Loucy (cell line): ENCODE measurements around the gene ERC1.

Experiments used
- H2AFZ ChIP-seq: fragments of 200-600 bp; sonication (generic); 2 replicates; pipeline ENCODE4 v1.6.0; 2016; ENCODE audit warnings: antibody characterized with exemption, mild to moderate bottlenecking, low read length, moderate library complexity
- H3F3A ChIP-seq: fragments of 200-600 bp; 2 replicates; pipeline ENCODE4 v1.6.0; 2016; ENCODE audit warnings: antibody characterized with exemption, low read depth, mild to moderate bottlenecking
- H3K27me3 ChIP-seq: fragments of 200-600 bp; sonication (generic); 2 replicates; pipeline ENCODE4 v1.6.1; 2014; ENCODE audit warnings: low read length, mild to moderate bottlenecking; ENCODE audit not compliant: insufficient read depth, poor library complexity, severe bottlenecking
- H3K36me3 ChIP-seq: fragments of 200-600 bp; sonication (generic); 2 replicates; pipeline ENCODE4 v1.6.1; 2016; ENCODE audit warnings: low read length; ENCODE audit not compliant: insufficient read depth
- H3K4me1 ChIP-seq: fragments of 200-600 bp; sonication (generic); 2 replicates; pipeline ENCODE4 v1.5.1; 2014; ENCODE audit warnings: low read length, mild to moderate bottlenecking; ENCODE audit not compliant: insufficient read depth, poor library complexity, severe bottlenecking
- H3K4me2 ChIP-seq: fragments of 200-600 bp; sonication (generic); 2 replicates; pipeline ENCODE4 v1.6.0; 2014; ENCODE audit warnings: antibody characterized with exemption, low read length, low read depth, mild to moderate bottlenecking; ENCODE audit not compliant: poor library complexity, severe bottlenecking
- H3K4me3 ChIP-seq: fragments of 200-600 bp; sonication (generic); 2 replicates; pipeline ENCODE4 v1.5.1; 2014; ENCODE audit warnings: low read length, mild to moderate bottlenecking, mixed read lengths; ENCODE audit not compliant: poor library complexity, severe bottlenecking
- H3K79me2 ChIP-seq: fragments of 200-600 bp; sonication (generic); 2 replicates; pipeline ENCODE4 v1.6.1; 2014; ENCODE audit warnings: low read length; ENCODE audit not compliant: insufficient read depth
- H3K9ac ChIP-seq: fragments of 200-600 bp; sonication (generic); 2 replicates; pipeline ENCODE4 v1.6.0; 2014; ENCODE audit warnings: mild to moderate bottlenecking, low read depth, low read length, moderate library complexity; ENCODE audit not compliant: poor library complexity, severe bottlenecking
- H3K9me2 ChIP-seq: fragments of 200-600 bp; sonication (generic); replicated peaks from 2 replicates; pipeline ENCODE4 v1.6.1; 2016; ENCODE audit warnings: low read depth, low read length, mixed read lengths
- H3K9me3 ChIP-seq: fragments of 200-600 bp; sonication (generic); 2 replicates; pipeline ENCODE4 v1.6.1; 2014; ENCODE audit warnings: mild to moderate bottlenecking, antibody characterized with exemption, low read length, low read depth; ENCODE audit not compliant: insufficient read depth
- H4K20me1 ChIP-seq: fragments of 200-600 bp; sonication (generic); 2 replicates; pipeline ENCODE4 v1.6.0; 2014; ENCODE audit warnings: antibody characterized with exemption, low read length, mild to moderate bottlenecking; ENCODE audit not compliant: insufficient read depth, poor library complexity, severe bottlenecking
- CTCF ChIP-seq: fragments of 200-600 bp; sonication (generic); conservative IDR thresholded peaks from 2 replicates; pipeline ENCODE4 v1.5.1; 2014; ENCODE audit warnings: mild to moderate bottlenecking, antibody characterized with exemption, low read length
- EZH2phosphoT487 ChIP-seq: fragments of 200-600 bp; IDR thresholded peaks from 2 replicates; pipeline ENCODE4 v1.6.1; 2018; ENCODE audit warnings: antibody characterized with exemption, mild to moderate bottlenecking, moderate library complexity, borderline replicate concordance

Gene ERC1

GRCh38 chr12:1007994-1008393 lies 17.0 kb downstream of the ERC1 start:
- Histone ChIP-seq H3K9me3 (no peaks in the 10 kb centered on the region), H3K4me2 (no peak overlapping the region), H3F3A (no peaks in the 10 kb centered on the region), H3K9ac (no peak overlapping the region), H3K79me2 (peaks cover 44% of the 10 kb centered on the region; the same call in 1 of the 2 replicates), H4K20me1 (no peaks in the 10 kb centered on the region), H2AFZ (no peak overlapping the region), H3K9me2 (no peaks in the 10 kb centered on the region), H3K27me3 (no peaks in the 10 kb centered on the region), H3K4me1 (no peaks in the 10 kb centered on the region), H3K4me3 (no peak overlapping the region), H3K36me3 (no peaks in the 10 kb centered on the region)
- TF ChIP-seq CTCF (no peak), EZH2phosphoT487 (no peak)

DNA sequence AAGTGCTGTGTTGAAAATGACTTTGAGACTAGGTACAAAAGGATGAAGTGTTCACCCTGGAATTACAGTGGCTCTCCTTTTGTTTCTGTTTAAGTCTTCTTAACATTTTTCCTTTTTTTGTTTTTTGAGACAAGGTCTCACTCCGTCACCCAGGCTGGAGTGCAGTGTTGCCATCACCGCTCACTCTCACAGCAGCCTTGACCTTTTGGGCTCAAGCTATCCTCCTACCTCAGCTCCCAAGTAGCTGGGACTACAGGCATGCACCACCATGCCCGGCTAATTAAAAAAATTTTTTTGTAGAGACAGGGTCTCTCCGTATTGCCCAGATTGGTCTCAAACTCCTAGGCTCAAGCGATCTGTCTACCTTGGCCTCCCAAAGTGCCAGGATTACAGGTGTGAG lies 20.1 kb downstream of the ERC1 start:
- H3K4me3 ChIP-seq, result no peak overlapping the region
- H3K9me3 ChIP-seq, result no peaks in the 10 kb centered on the region
- no peaks in the 10 kb centered on the region for H3K9me2 ChIP-seq
- no peaks in the 10 kb centered on the region for H3F3A ChIP-seq
- H3K36me3 ChIP-seq, result no peaks in the 10 kb centered on the region
- TF ChIP-seq EZH2phosphoT487, result no peak
- no peak for TF ChIP-seq CTCF
- no peak overlapping the region for H3K4me2 ChIP-seq
- H3K9ac ChIP-seq, result no peak overlapping the region
- H3K79me2 ChIP-seq, result peaks cover 29% of the 10 kb centered on the region
- H2AFZ ChIP-seq, result no peak overlapping the region
- H3K27me3 ChIP-seq, result no peaks in the 10 kb centered on the region
- no peaks in the 10 kb centered on the region for H4K20me1 ChIP-seq
- no peaks in the 10 kb centered on the region for H3K4me1 ChIP-seq

DNA sequence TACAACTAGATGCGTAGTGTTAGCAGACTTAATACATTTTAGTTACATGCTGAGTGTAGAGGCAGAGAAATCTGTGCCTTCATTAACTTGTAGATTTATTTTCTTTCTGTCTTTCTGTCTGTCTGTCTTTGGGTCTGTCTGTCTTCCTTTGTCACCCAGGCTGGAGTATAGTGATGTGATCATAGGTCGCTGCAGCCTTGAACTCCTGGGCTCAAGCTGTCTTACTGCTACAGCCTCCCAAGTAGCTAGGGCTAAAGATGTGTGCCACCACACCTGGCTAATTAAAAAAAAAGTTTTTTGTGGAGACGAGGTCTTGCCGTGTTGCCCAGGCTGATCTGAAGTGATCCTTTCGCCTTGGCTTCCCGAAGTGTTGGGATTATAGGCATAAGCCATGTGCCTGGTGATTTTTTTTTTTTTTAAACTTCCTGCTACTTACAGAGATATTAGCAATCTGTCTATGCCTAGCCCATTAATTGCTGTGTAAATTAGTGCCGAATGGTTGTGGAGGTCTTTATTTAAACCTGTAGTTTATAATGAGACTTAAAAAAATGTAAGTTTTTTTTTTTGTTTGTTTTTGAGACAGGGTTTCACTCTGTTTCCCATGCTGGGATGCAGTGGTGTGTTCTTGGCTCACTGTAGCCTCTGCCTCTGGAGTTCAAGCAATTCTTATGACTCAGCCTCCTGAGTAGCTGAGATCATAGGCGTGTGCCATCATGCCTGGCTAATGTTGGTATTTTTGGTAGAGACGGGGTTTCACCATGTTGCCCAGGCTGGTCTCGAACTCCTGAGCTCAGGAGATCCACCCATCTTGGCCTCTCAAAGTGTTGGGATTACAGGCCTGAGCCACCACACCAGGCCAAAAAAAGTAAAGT lies 22.8 kb downstream of the ERC1 start:
- H3K4me2 ChIP-seq, result no peak overlapping the region
- no peaks in the 10 kb centered on the region for H3F3A ChIP-seq
- H3K4me3 ChIP-seq, result no peak overlapping the region
- H3K36me3 ChIP-seq, result no peaks in the 10 kb centered on the region
- H3K27me3 ChIP-seq, result no peaks in the 10 kb centered on the region
- no peaks in the 10 kb centered on the region for H3K9me2 ChIP-seq
- no peak overlapping the region for H2AFZ ChIP-seq
- no peaks in the 10 kb centered on the region for H4K20me1 ChIP-seq
- no peaks in the 10 kb centered on the region for H3K4me1 ChIP-seq
- TF ChIP-seq CTCF (no peak), EZH2phosphoT487 (no peak)
- H3K9me3 ChIP-seq, result no peaks in the 10 kb centered on the region
- peaks cover 19% of the 10 kb centered on the region for H3K79me2 ChIP-seq
- H3K9ac ChIP-seq, result no peak overlapping the region
